ENCODE results near the gene NPSR1.
"Not testable (repeated sequence)": the region's sequence is repeated elsewhere in the genome, so short reads cannot be mapped to it uniquely, and the experiment has no call there.

NPSR1 gene

GRCh38 chr7:34759477-34760125 is 101.6 kb downstream of the NPSR1 start:
- DNase-seq = no peak

- no peak for DNase-seq
Observed at GRCh38 chr7:34760271-34760670, 102.3 kb downstream of the NPSR1 start.

- no peak for DNase-seq
Observed at GRCh38 chr7:34761206-34761605, 103.2 kb downstream of the NPSR1 start.

GRCh38 chr7:34761627-34762026 is 103.6 kb downstream of the NPSR1 start:
- DNase-seq = no peak

GRCh38 chr7:34762764-34763163 is 104.7 kb downstream of the NPSR1 start:
- no peak for DNase-seq

- DNase-seq = no peak
Observed at GRCh38 chr7:34772296-34772938, 114.4 kb downstream of the NPSR1 start.

- DNase-seq = no peak
Observed at GRCh38 chr7:34776748-34777358, 118.8 kb downstream of the NPSR1 start.

- no peak for DNase-seq
Observed at GRCh38 chr7:34780546-34780945, 122.5 kb downstream of the NPSR1 start.

- DNase-seq = no peak
Observed at GRCh38 chr7:34787586-34787985, 129.6 kb downstream of the NPSR1 start.

- no peak for DNase-seq
Observed at GRCh38 chr7:34806831-34807230, 148.8 kb downstream of the NPSR1 start.

- no peak for DNase-seq
Observed at GRCh38 chr7:34807548-34808340, 149.7 kb downstream of the NPSR1 start.

GRCh38 chr7:34814203-34814842 is 156.3 kb downstream of the NPSR1 start:
- not testable (repeated sequence) for DNase-seq

- DNase-seq = no peak
Observed at GRCh38 chr7:34821932-34822558, 164.0 kb downstream of the NPSR1 start.

- peak; percentile 50 for DNase-seq
Observed at GRCh38 chr7:34823650-34824258, 165.7 kb downstream of the NPSR1 start.

- no peak for DNase-seq
Observed at GRCh38 chr7:34825221-34825620, 167.2 kb downstream of the NPSR1 start.

GRCh38 chr7:34830390-34830789 is 172.4 kb downstream of the NPSR1 start:
- DNase-seq = no peak

GRCh38 chr7:34831436-34831835 is 173.4 kb downstream of the NPSR1 start:
- DNase-seq = no peak

GRCh38 chr7:34832020-34832419 is 174.0 kb downstream of the NPSR1 start:
- DNase-seq = no peak

GRCh38 chr7:34835901-34836600 is 178.0 kb downstream of the NPSR1 start:
- DNase-seq = no peak

GRCh38 chr7:34837316-34837715 is 179.3 kb downstream of the NPSR1 start:
- no peak for DNase-seq

- DNase-seq = no peak
Observed at GRCh38 chr7:34837801-34838201, 179.8 kb downstream of the NPSR1 start.

Measured in activated CD4-positive, alpha-beta T cell treated with anti-CD3 and anti-CD28 coated beads, Interleukin-2, amount 50 U/mL, for 16 hours (primary cell).